H1 (cell line): ENCODE results near the gene SMIM35. TPM values are rescaled to one million over a fixed set of nuclear protein-coding genes. Genes with fewer than 3 reads are reported as not detected.

ENCODE experiments used
- CTCF ChIA-PET: fragments of 300-600 bp; sonication (Branson Sonifier 250); formaldehyde crosslinking; loops from one replicate; lab custom pipeline; 2021; ENCODE audit not compliant: partially characterized antibody; lab: Charles Lee
- POLR2A ChIA-PET: fragments of 300-600 bp; sonication (Branson Sonifier 250); formaldehyde crosslinking; loops from one replicate; lab custom pipeline; 2021; ENCODE audit warnings: inconsistent platforms; ENCODE audit not compliant: partially characterized antibody; lab: Charles Lee
- DNase-seq, 2 experiments: peaks; one replicate each; pipeline versions ENCODE4 v3.0.0 to v3.0.0-alpha.2; 2010 to 2022; ENCODE audit warnings: low spot score in 2 of 2, low read depth in 1 of 2, mixed read lengths in 1 of 2
- FAIRE-seq: peaks from 2 replicates; lab custom pipeline; 2011; peaks lifted over from hg19 to GRCh38; lab: Jason Lieb, UNC
- H2AFZ ChIP-seq: 2 replicates; pipeline ENCODE4 v1.8.1; 2012; ENCODE audit warnings: low read length, inconsistent platforms
- H2AK5ac ChIP-seq: 2 replicates; pipeline ENCODE4 v1.6.1; 2013; ENCODE audit warnings: low read depth, low read length
- H2BK120ac ChIP-seq: replicated peaks from 2 replicates; pipeline ENCODE3; 2013; ENCODE audit warnings: low read depth, low read length, inconsistent platforms
- H2BK12ac ChIP-seq: 2 replicates; pipeline ENCODE4 v1.6.1; 2013; ENCODE audit warnings: low read depth, low read length
- H2BK15ac ChIP-seq: 2 replicates; pipeline ENCODE4 v1.6.1; 2013; ENCODE audit warnings: low read length
- H2BK20ac ChIP-seq: 2 replicates; pipeline ENCODE4 v1.6.1; 2013; ENCODE audit warnings: low read length
- H2BK5ac ChIP-seq: 2 replicates; pipeline ENCODE4 v1.6.1; 2013; ENCODE audit warnings: low read depth, low read length
- H3K14ac ChIP-seq: 2 replicates; pipeline ENCODE4 v1.6.1; 2013; ENCODE audit warnings: inconsistent platforms; ENCODE audit not compliant: insufficient read length
- H3K18ac ChIP-seq: 2 replicates; pipeline ENCODE4 v1.6.1; 2013; ENCODE audit warnings: low read length; ENCODE audit errors: extremely low read depth
- H3K23ac ChIP-seq: 2 replicates; pipeline ENCODE4 v1.6.1; 2013; ENCODE audit warnings: inconsistent platforms; ENCODE audit not compliant: insufficient read length
- H3K23me2 ChIP-seq: 2 replicates; pipeline ENCODE4 v1.6.1; 2013; ENCODE audit warnings: low read depth, low read length
- H3K27ac ChIP-seq: 2 replicates; pipeline ENCODE4 v1.6.1; 2011; ENCODE audit warnings: low read depth, low read length, inconsistent platforms
- H3K27me3 ChIP-seq, 4 experiments: replicated peaks in 1 of 4; 1 replicate in 1 of 4; 2 replicates in 3 of 4; pipeline versions ENCODE4 v1.6.1 to v1.8.1; 2011 to 2013; ENCODE audit warnings: low read length in 3 of 4, mild to moderate bottlenecking in 3 of 4, inconsistent platforms in 2 of 4, mixed read lengths in 2 of 4, moderate library complexity in 1 of 4; ENCODE audit not compliant: control insufficient read depth in 3 of 4, insufficient read depth in 3 of 4; ENCODE audit errors: extremely low read depth in 1 of 4
- H3K36me3 ChIP-seq, 4 experiments: 2 replicates each; pipeline versions ENCODE4 v1.6.1 to v1.8.1; 2011 to 2013; ENCODE audit warnings: mild to moderate bottlenecking in 4 of 4, low read length in 3 of 4, moderate library complexity in 2 of 4, control low read depth in 1 of 4, inconsistent platforms in 1 of 4; ENCODE audit not compliant: insufficient read depth in 4 of 4, control insufficient read depth in 2 of 4
- H3K4ac ChIP-seq: replicated peaks from 2 replicates; pipeline ENCODE3; 2013; ENCODE audit warnings: low read length, low read depth, mixed read lengths, inconsistent platforms; ENCODE audit not compliant: insufficient read length
- H3K4me1 ChIP-seq, 4 experiments: replicated peaks in 1 of 4; 1 replicate in 1 of 4; 2 replicates in 3 of 4; pipeline versions ENCODE4 v1.6.1 to v1.8.1; 2011 to 2013; ENCODE audit warnings: low read length in 3 of 4, inconsistent platforms in 2 of 4, mixed read lengths in 1 of 4; ENCODE audit not compliant: insufficient read depth in 4 of 4, control insufficient read depth in 3 of 4
- H3K4me2 ChIP-seq, 2 experiments: 2 replicates each; pipeline versions ENCODE4 v1.6.1 to v1.8.1; 2011 to 2013; ENCODE audit warnings: low read depth in 2 of 2, low read length in 2 of 2, control low read depth in 1 of 2, inconsistent platforms in 1 of 2, mild to moderate bottlenecking in 1 of 2; ENCODE audit not compliant: insufficient read depth in 1 of 2
- H3K4me3 ChIP-seq, 4 experiments: fragments of 200-600, 300-600 bp in 1 of 4; sonication (generic), shearing (Covaris generic), sonication (Bioruptor Twin) in 1 of 4; 2 replicates each; pipeline versions ENCODE4 v1.5.1 to v1.8.1; 2011 to 2016; ENCODE audit warnings: low read length in 4 of 4, low read depth in 3 of 4, control low read depth in 2 of 4, inconsistent platforms in 2 of 4, mild to moderate bottlenecking in 2 of 4, mixed read lengths in 1 of 4, moderate library complexity in 1 of 4; ENCODE audit not compliant: insufficient read depth in 2 of 4; ENCODE audit errors: extremely low read depth in 1 of 4
- H3K56ac ChIP-seq: replicated peaks from 2 replicates; pipeline ENCODE3; 2013; ENCODE audit warnings: low read depth, mild to moderate bottlenecking, mixed read lengths, low read length, inconsistent platforms; ENCODE audit not compliant: insufficient read length
- H3K79me1 ChIP-seq: 2 replicates; pipeline ENCODE4 v1.6.1; 2013; ENCODE audit warnings: low read depth, low read length, control low read depth
- H3K79me2 ChIP-seq, 2 experiments: 2 replicates each; pipeline versions ENCODE4 v1.6.1 to v1.8.1; 2012 to 2013; ENCODE audit warnings: low read length in 2 of 2, mild to moderate bottlenecking in 2 of 2, inconsistent platforms in 1 of 2; ENCODE audit not compliant: insufficient read depth in 2 of 2, control insufficient read depth in 1 of 2
- H3K9ac ChIP-seq, 4 experiments: replicated peaks in 1 of 4; 1 replicate in 1 of 4; 2 replicates in 3 of 4; pipeline versions ENCODE4 v1.6.1 to v1.8.1; 2011 to 2013; ENCODE audit warnings: low read depth in 3 of 4, low read length in 3 of 4, control low read depth in 2 of 4, mild to moderate bottlenecking in 2 of 4, moderate library complexity in 2 of 4, inconsistent platforms in 1 of 4; ENCODE audit errors: extremely low read depth in 1 of 4
- H3K9me3 ChIP-seq, 2 experiments: 2 replicates each; pipeline versions ENCODE4 v1.6.1 to v1.8.1; 2012 to 2013; ENCODE audit warnings: mild to moderate bottlenecking in 2 of 2, moderate library complexity in 2 of 2, control low read depth in 1 of 2, inconsistent platforms in 1 of 2, low read depth in 1 of 2, low read length in 1 of 2, mixed read lengths in 1 of 2; ENCODE audit not compliant: insufficient read depth in 2 of 2
- H4K20me1 ChIP-seq, 2 experiments: replicated peaks in 1 of 2; 2 replicates each; pipeline versions ENCODE3 to v1.8.1; 2011 to 2013; ENCODE audit warnings: inconsistent platforms in 2 of 2, low read length in 2 of 2, mild to moderate bottlenecking in 1 of 2; ENCODE audit not compliant: insufficient read depth in 2 of 2, control insufficient read depth in 1 of 2
- H4K5ac ChIP-seq: 2 replicates; pipeline ENCODE4 v1.6.1; 2013; ENCODE audit warnings: low read length, low read depth, mixed read lengths, inconsistent platforms; ENCODE audit not compliant: insufficient read length
- H4K8ac ChIP-seq: 2 replicates; pipeline ENCODE4 v1.8.0; 2013; ENCODE audit warnings: mild to moderate bottlenecking, moderate library complexity, low read length, inconsistent platforms; ENCODE audit not compliant: insufficient read depth; ENCODE audit errors: extremely low read depth
- H4K91ac ChIP-seq: replicated peaks from 2 replicates; pipeline ENCODE3; 2013; ENCODE audit warnings: low read length, mixed read lengths, inconsistent platforms; ENCODE audit not compliant: insufficient read length
- CBX5 ChIP-seq: fragments of 300-800, 300-1000 bp; sonication (generic); IDR thresholded peaks from 2 replicates; pipeline ENCODE4 v1.7.1; 2016; ENCODE audit warnings: antibody characterized with exemption, low read length, low read depth
- JUND ChIP-seq: IDR thresholded peaks from 2 replicates; pipeline ENCODE4 v1.6.1; 2011; ENCODE audit warnings: mild to moderate bottlenecking, improper control_type of control experiment, low read length
- MAFK ChIP-seq: IDR thresholded peaks from 2 replicates; pipeline ENCODE4 v1.6.1; 2012; ENCODE audit warnings: low read depth, mild to moderate bottlenecking, improper control_type of control experiment, low read length
- POLR2A ChIP-seq, 2 experiments: IDR thresholded peaks; 1 replicate in 1 of 2; 2 replicates in 1 of 2; pipeline ENCODE4 v1.6.1; 2011; ENCODE audit warnings: low read depth in 2 of 2, low read length in 2 of 2, mild to moderate bottlenecking in 2 of 2; ENCODE audit errors: control extremely low read depth in 1 of 2
- RBBP5 ChIP-seq: IDR thresholded peaks from 2 replicates; pipeline ENCODE4 v1.7.1; 2012; ENCODE audit warnings: low read depth, mild to moderate bottlenecking, inconsistent platforms, low read length, moderate library complexity, borderline replicate concordance
- SIN3A ChIP-seq, 2 experiments: IDR thresholded peaks in 1 of 2; conservative IDR thresholded peaks in 1 of 2; 2 replicates each; pipeline ENCODE4 v1.6.1; 2011 to 2012; ENCODE audit warnings: low read length in 2 of 2, improper control_type of control experiment in 1 of 2, low read depth in 1 of 2, mild to moderate bottlenecking in 1 of 2
- SRF ChIP-seq: IDR thresholded peaks from 2 replicates; pipeline ENCODE4 v1.6.1; 2011; ENCODE audit warnings: mild to moderate bottlenecking, low read depth, low read length, moderate library complexity
- TCF12 ChIP-seq: IDR thresholded peaks from 2 replicates; pipeline ENCODE4 v1.6.1; 2011; ENCODE audit warnings: low read depth, mild to moderate bottlenecking, low read length
- TEAD4 ChIP-seq: IDR thresholded peaks from 2 replicates; pipeline ENCODE4 v1.6.1; 2012; ENCODE audit warnings: low read depth, low read length, inconsistent platforms, mixed read lengths
- YY1 ChIP-seq: IDR thresholded peaks from 2 replicates; pipeline ENCODE4 v1.6.1; 2011; ENCODE audit warnings: low read depth, mild to moderate bottlenecking, low read length
- WGBS, 2 experiments: shearing (Covaris generic) in 1 of 2; methylation state at CpG; one replicate each; pipeline versions ENCODE4 v1.1.6 to v1.1.7; 2013 to 2015; ENCODE audit warnings: low lambda C conversion rate in 2 of 2, mixed read lengths in 2 of 2, inconsistent platforms in 1 of 2, low coverage in 1 of 2, missing lambda C conversion rate in 1 of 2; ENCODE audit not compliant: insufficient replicate concordance in 2 of 2, insufficient coverage in 1 of 2, insufficient read length in 1 of 2; ENCODE audit errors: extremely low coverage in 1 of 2, missing lambda C conversion rate in 1 of 2; 5-methylcytosine and 5-hydroxymethylcytosine counted together
- polyA plus RNA-seq, 7 experiments: library from polyadenylated mRNA; depleted of rRNA in 3 of 7; stranded (reverse) in 5 of 7; unstranded in 2 of 7; fragments of >200 nt in 5 of 7; fragments of 200-250 nt in 2 of 7; gene quantifications; 1 replicate in 5 of 7; 2 replicates in 1 of 7; 4 replicates in 1 of 7; pipeline versions ENCODE4 v1.2.1 to v1.2.3, GENCODE V29; 2011 to 2013; ENCODE audit warnings: missing spikeins in 2 of 7, mixed read lengths in 2 of 7
- total RNA-seq: library from RNA; stranded (reverse); fragmentation: NEBNext Ultra II Directional; extraction: Animal tissue kit (Norgen Biotek cat#: 25700); gene quantifications from 2 replicates; pipeline ENCODE4 v1.2.1, GENCODE V29; 2021

Gene SMIM35
- total and polyA plus RNA-seq, 2 of the 8 experiments (the other 6 are each of a cell fraction or from before 2014, with no cell fraction given), result not detected

GRCh38 chr11:118098996-118099837 is 12.5 kb upstream of the SMIM35 start:
- H3K9ac ChIP-seq, result no peak overlapping the region
- H4K8ac ChIP-seq, result no peak overlapping the region
- H3K56ac ChIP-seq, result no peak overlapping the region
- H3K79me2 ChIP-seq, result no peaks in the 10 kb centered on the region
- CTCF ChIA-PET, result interaction anchor here (0.6 kb wide), 1 partner anchor 8 kb away, joined by 3 read pairs; no protein-coding TSS in a partner anchor
- no peaks in the 10 kb centered on the region for H3K79me1 ChIP-seq
- H3K23ac ChIP-seq, result no peak overlapping the region
- no peaks in the 10 kb centered on the region for H3K36me3 ChIP-seq
- FAIRE-seq (no peak), DNase-seq (peak in 1 of 2 experiments; percentile 57)
- H2AFZ ChIP-seq, result 0 out of 2 replicates have a peak overlapping the region, but pooled peaks have one; percentile 40
- no peak overlapping the region for H2BK120ac ChIP-seq
- H3K9me3 ChIP-seq, result no peaks in the 10 kb centered on the region
- H3K27me3 ChIP-seq, result no peaks in the 10 kb centered on the region; a peak in 1 of 7 replicates
- TF ChIP-seq SIN3A (conservative IDR thresholded peaks at IDR 0.05 in 1 of 2, IDR thresholded peaks at IDR 0.05 in 1 of 2; ENCODE audit: low read depth in 1 of 2, low read length in 2 of 2) (no peak), RBBP5 (no peak), TCF12 (no peak), SRF (no peak), TEAD4 (no peak), YY1 (no peak), MAFK (no peak), JUND (no peak), POLR2A (IDR thresholded peaks at IDR 0.05; ENCODE audit: control extremely low read depth in 1 of 2, low read depth in 2 of 2, low read length in 2 of 2) (no peak), CBX5 (no peak)
- H2AK5ac ChIP-seq, result no peak overlapping the region
- WGBS, 2 experiments, result 63% methylated on average over 6 of the region's 11 CpGs; no CpG with 5 or more reads in 1 of the 2 experiments
- H2BK20ac ChIP-seq, result no peak overlapping the region
- H4K20me1 ChIP-seq, result no peaks in the 10 kb centered on the region
- H4K91ac ChIP-seq, result no peak overlapping the region
- no peak overlapping the region for H4K5ac ChIP-seq
- H3K27ac ChIP-seq, result no peak overlapping the region
- no peaks in the 10 kb centered on the region for H3K23me2 ChIP-seq
- H3K14ac ChIP-seq, result no peak overlapping the region
- peak overlapping the region; percentile 34 to 48; a peak in 1 of 4 replicates for H3K4me2 ChIP-seq
- H3K18ac ChIP-seq, result no peak overlapping the region
- POLR2A ChIA-PET, result no interaction called here
- no peak overlapping the region for H2BK15ac ChIP-seq
- H3K4me3 ChIP-seq, result no peak overlapping the region
- no peak overlapping the region for H3K4ac ChIP-seq
- no peak overlapping the region for H2BK12ac ChIP-seq
- H2BK5ac ChIP-seq, result no peak overlapping the region; the same call in 1 of the 2 replicates
- peaks cover 0 to 13% (median 8%) of the 10 kb centered on the region in 4 experiments; a peak in 6 of 7 replicates for H3K4me1 ChIP-seq
